ENCODE data around the gene FAM193A. TPM values are rescaled to one million over a fixed set of nuclear protein-coding genes. Genes with fewer than 3 reads are reported as not detected.

Gene FAM193A
- polyA plus RNA-seq, 1 donor (not counting 4 experiments of a cell fraction or from before 2014, with no cell fraction given): 3.6 TPM

GRCh38 chr4:2672082-2672481, 135.6 kb downstream of the FAM193A start:
- no peak overlapping the region for H3K4me3 ChIP-seq (ENCODE audit: control insufficient read depth in 2 of 3, extremely low read depth in 1 of 3, insufficient read depth in 2 of 3, low read depth in 1 of 3, low read length in 3 of 3)
- no peaks in the 10 kb centered on the region for H3K9me3 ChIP-seq (ENCODE audit: control insufficient read depth, low read depth, low read length)
- dilution Hi-C loops (cut with MboI; ENCODE audit: extremely low pct_ligation_motif_present, low sequenced_read_pairs): no loop called here
- no peaks in the 10 kb centered on the region for H3K4me1 ChIP-seq (ENCODE audit: control insufficient read depth, extremely low read depth, insufficient read depth, low read length)
- no peaks in the 10 kb centered on the region for H3K27me3 ChIP-seq (ENCODE audit: control insufficient read depth, extremely low read depth, insufficient read depth, low read length)
- H2AFZ ChIP-seq (ENCODE audit: control insufficient read depth, low read length): no peak overlapping the region
- H4K20me1 ChIP-seq (ENCODE audit: control insufficient read depth, extremely low read depth, insufficient read depth, low read length): no peaks in the 10 kb centered on the region
- H3K27ac ChIP-seq (ENCODE audit: control insufficient read depth, insufficient read depth, low read length): no peak overlapping the region
- H3K4me2 ChIP-seq (ENCODE audit: control insufficient read depth, extremely low read depth, insufficient read depth, low read depth, low read length): no peak overlapping the region
- no peak for FAIRE-seq
- H3K36me3 ChIP-seq (ENCODE audit: control insufficient read depth in 2 of 2, extremely low read depth in 1 of 2, insufficient read depth in 2 of 2, low read length in 2 of 2): peaks cover 18 to 31% of the 10 kb centered on the region in 2 experiments
- no peak for TF ChIP-seq EZH2 (IDR thresholded peaks at IDR 0.05; ENCODE audit: low read length)
- TF ChIP-seq, protein P1, sequence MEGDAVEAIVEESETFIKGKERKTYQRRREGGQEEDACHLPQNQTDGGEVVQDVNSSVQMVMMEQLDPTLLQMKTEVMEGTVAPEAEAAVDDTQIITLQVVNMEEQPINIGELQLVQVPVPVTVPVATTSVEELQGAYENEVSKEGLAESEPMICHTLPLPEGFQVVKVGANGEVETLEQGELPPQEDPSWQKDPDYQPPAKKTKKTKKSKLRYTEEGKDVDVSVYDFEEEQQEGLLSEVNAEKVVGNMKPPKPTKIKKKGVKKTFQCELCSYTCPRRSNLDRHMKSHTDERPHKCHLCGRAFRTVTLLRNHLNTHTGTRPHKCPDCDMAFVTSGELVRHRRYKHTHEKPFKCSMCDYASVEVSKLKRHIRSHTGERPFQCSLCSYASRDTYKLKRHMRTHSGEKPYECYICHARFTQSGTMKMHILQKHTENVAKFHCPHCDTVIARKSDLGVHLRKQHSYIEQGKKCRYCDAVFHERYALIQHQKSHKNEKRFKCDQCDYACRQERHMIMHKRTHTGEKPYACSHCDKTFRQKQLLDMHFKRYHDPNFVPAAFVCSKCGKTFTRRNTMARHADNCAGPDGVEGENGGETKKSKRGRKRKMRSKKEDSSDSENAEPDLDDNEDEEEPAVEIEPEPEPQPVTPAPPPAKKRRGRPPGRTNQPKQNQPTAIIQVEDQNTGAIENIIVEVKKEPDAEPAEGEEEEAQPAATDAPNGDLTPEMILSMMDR (optimal IDR thresholded peaks at IDR 0.05 in 1 of 3, IDR thresholded peaks at IDR 0.05 in 1 of 3, conservative IDR thresholded peaks at IDR 0.05 in 1 of 3; ENCODE audit: extremely low read depth in 1 of 3, insufficient read depth in 2 of 3, low read length in 3 of 3): no peak
- peaks cover 6% of the 10 kb centered on the region for H3K79me2 ChIP-seq (ENCODE audit: control insufficient read depth, insufficient read depth, low read length)
- H3K9ac ChIP-seq (ENCODE audit: control insufficient read depth, extremely low read depth, insufficient read depth, low read length): no peak overlapping the region
- DNase-seq (ENCODE audit: low read depth, low spot score): no peak
- no peaks in the 10 kb centered on the region for H3K9me1 ChIP-seq (ENCODE audit: control insufficient read depth, extremely low read depth, insufficient read depth, low read length)

DNA sequence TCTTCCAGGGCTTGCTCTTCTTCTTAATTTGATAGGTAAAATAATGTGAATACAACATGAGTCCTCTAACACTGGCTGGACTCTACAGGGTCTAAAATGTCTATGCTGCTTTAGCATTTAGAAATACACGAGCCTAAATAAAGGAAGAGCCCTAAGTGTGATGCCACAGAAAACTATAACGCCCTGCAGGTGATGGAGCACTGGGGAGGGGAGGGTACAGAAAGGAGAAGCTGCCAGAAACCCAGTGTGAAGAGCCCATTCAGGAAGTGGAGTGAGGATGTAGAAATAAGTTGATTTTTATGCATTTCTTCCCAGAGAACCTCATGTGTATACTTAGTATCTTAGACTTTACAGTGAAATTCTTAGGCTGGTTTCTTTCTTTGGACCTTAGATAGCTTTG, 136.3 kb downstream of the FAM193A start:
- Histone ChIP-seq H2AFZ (ENCODE audit: control insufficient read depth, low read length) (no peak overlapping the region), H4K20me1 (ENCODE audit: control insufficient read depth, extremely low read depth, insufficient read depth, low read length) (no peaks in the 10 kb centered on the region), H3K4me2 (ENCODE audit: control insufficient read depth, extremely low read depth, insufficient read depth, low read depth, low read length) (no peak overlapping the region), H3K4me3 (ENCODE audit: control insufficient read depth in 2 of 3, extremely low read depth in 1 of 3, insufficient read depth in 2 of 3, low read depth in 1 of 3, low read length in 3 of 3) (no peak overlapping the region), H3K9ac (ENCODE audit: control insufficient read depth, extremely low read depth, insufficient read depth, low read length) (no peak overlapping the region), H3K9me3 (ENCODE audit: control insufficient read depth, low read depth, low read length) (no peaks in the 10 kb centered on the region), H3K36me3 (ENCODE audit: control insufficient read depth in 2 of 2, extremely low read depth in 1 of 2, insufficient read depth in 2 of 2, low read length in 2 of 2) (peaks cover 18 to 31% of the 10 kb centered on the region in 2 experiments), H3K27me3 (ENCODE audit: control insufficient read depth, extremely low read depth, insufficient read depth, low read length) (no peaks in the 10 kb centered on the region), H3K79me2 (ENCODE audit: control insufficient read depth, insufficient read depth, low read length) (peaks cover 5% of the 10 kb centered on the region), H3K9me1 (ENCODE audit: control insufficient read depth, extremely low read depth, insufficient read depth, low read length) (no peaks in the 10 kb centered on the region), H3K4me1 (ENCODE audit: control insufficient read depth, extremely low read depth, insufficient read depth, low read length) (no peaks in the 10 kb centered on the region), H3K27ac (ENCODE audit: control insufficient read depth, insufficient read depth, low read length) (no peak overlapping the region)
- dilution Hi-C loops (cut with MboI; ENCODE audit: extremely low pct_ligation_motif_present, low sequenced_read_pairs): no loop called here
- TF ChIP-seq EZH2 (IDR thresholded peaks at IDR 0.05; ENCODE audit: low read length): no peak
- TF ChIP-seq, protein P1 (optimal IDR thresholded peaks at IDR 0.05 in 1 of 3, IDR thresholded peaks at IDR 0.05 in 1 of 3, conservative IDR thresholded peaks at IDR 0.05 in 1 of 3; ENCODE audit: extremely low read depth in 1 of 3, insufficient read depth in 2 of 3, low read length in 3 of 3): no peak
- no peak for FAIRE-seq
- DNase-seq (ENCODE audit: low read depth, low spot score): no peak
